HAP-1 (cell line): ENCODE data around the gene NTF4.
"Not testable (repeated sequence)": the region's sequence is repeated elsewhere in the genome, so short reads cannot be mapped to it uniquely, and the experiment has no call there.

Experiments used
- DNase-seq, 2 experiments: peaks; one replicate each; pipeline ENCODE4 v3.0.0-alpha.2; 2016 to 2020; ENCODE audit warnings: low spot score in 2 of 2
- H3K27me3 ChIP-seq: fragments of 250-450 bp; sonication (Bioruptor Pico); 2 replicates; pipeline ENCODE4 v1.5.1; 2020; ENCODE audit warnings: low read depth, mild to moderate bottlenecking, moderate library complexity
- H3K36me3 ChIP-seq: fragments of 250-450 bp; sonication (Bioruptor Pico); replicated peaks from 2 replicates; pipeline ENCODE4 v1.5.1; 2020; ENCODE audit warnings: mild to moderate bottlenecking
- H3K4me1 ChIP-seq: fragments of 250-450 bp; sonication (Bioruptor Pico); 2 replicates; pipeline ENCODE4 v1.5.1; 2020; ENCODE audit warnings: mild to moderate bottlenecking
- H3K4me3 ChIP-seq: fragments of 250-450 bp; sonication (Bioruptor Pico); 2 replicates; pipeline ENCODE4 v1.5.1; 2020; ENCODE audit warnings: mild to moderate bottlenecking, moderate library complexity
- H3K9me3 ChIP-seq: fragments of 250-450 bp; sonication (Bioruptor Pico); 2 replicates; pipeline ENCODE4 v1.5.1; 2020; ENCODE audit warnings: mild to moderate bottlenecking, moderate library complexity
- in situ Hi-C: fragments of 300-500 bp; cut with MboI; formaldehyde crosslinking; loops from 3 replicates; pipeline ENCODE4 v1.14.3; 2020; ENCODE audit warnings: low sequenced_read_pairs, inconsistent platforms, mixed read lengths

Gene NTF4

DNA sequence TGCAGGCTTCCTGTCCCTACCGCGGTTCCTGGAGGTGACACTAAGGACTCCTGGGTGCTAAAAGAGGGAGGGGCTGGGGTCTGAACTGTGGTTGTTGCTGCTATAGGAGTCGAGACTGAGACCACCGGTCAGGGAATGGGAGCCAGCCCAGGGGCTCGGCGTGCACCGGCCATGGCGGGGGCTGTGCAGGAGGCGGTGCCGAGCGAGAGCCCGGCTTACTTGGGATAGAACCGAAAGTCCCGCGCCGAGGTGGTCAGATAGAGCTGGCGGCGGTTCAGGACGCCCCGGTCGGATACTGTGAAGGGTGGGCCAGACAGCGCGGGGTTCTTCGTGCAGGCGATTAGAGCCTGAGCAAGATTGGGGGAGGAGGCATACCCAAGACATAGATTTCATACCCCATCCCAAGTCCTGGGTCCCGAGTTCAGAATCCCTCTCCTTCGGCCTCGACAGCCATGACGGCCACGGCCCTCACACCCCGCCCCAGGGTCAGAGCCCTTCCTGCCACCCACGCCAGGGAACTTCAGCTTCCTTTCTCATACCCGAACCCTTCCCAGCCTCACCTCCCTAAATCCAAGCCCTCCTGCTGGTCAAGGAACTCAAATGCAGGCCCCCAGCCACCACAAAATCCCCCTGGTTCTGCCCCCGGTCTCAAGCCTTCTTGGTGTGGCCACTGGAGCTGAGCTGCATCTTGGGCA, 7.6 kb downstream of the NTF4 start:
- H3K36me3 ChIP-seq, H3K9me3 ChIP-seq, H3K4me1 ChIP-seq, H3K27me3 ChIP-seq, in situ Hi-C loops, DNase-seq: not testable (repeated sequence)
- H3K4me3 ChIP-seq = peak overlapping the region; percentile 54

DNA sequence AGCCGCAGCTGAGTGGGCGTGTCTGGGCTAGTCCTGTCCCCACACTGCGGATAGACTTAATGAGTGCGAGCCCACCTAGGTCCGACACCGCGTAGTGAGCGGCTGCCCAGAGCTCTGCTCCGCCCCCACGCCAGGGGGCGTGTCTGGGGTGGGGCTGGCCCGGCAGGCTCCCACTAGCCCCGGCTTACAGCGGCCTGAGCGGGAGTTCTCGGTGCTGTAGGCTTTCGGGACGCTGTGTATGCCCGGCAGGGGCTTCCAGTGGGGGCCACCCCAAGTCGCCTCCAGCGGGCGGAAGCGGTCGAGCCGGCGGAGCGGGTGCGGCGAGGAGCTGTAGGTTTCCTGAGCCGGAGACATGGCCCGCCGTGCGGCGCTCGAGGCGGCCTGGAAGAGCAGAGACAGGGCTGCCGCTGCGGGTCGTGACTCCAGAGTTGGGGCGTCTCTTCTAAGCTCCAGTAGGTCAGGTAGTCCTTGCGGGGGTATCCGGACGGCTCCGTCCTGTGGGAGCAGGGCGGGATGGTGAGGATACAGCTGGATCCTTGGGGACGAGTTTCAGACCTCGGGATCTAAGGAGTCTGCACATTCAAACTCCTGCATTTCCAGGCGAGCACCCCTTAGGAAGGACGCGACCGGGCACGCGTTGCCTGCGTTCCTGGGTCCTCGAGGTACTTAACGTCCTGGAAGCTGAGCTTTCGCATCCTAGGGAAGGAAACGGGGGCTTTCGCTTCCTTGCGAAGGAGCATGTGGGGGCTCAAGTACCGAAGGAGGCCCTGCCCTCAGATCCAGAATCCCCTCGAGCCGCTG, 8.3 kb downstream of the NTF4 start:
- H3K27me3 ChIP-seq = no peaks in the 10 kb centered on the region
- H3K36me3 ChIP-seq = no peaks in the 10 kb centered on the region
- H3K9me3 ChIP-seq = no peaks in the 10 kb centered on the region
- in situ Hi-C loops = no loop called here
- H3K4me3 ChIP-seq = peak overlapping the region; percentile 54
- DNase-seq = peak; percentile 67 to 87
- H3K4me1 ChIP-seq = peaks cover 4% of the 10 kb centered on the region

- H3K27me3 ChIP-seq, H3K9me3 ChIP-seq, H3K36me3 ChIP-seq, in situ Hi-C loops, H3K4me3 ChIP-seq, H3K4me1 ChIP-seq, DNase-seq: not testable (repeated sequence)
Observed at GRCh38 chr19:49050376-49051033, 14.1 kb downstream of the NTF4 start.

DNA sequence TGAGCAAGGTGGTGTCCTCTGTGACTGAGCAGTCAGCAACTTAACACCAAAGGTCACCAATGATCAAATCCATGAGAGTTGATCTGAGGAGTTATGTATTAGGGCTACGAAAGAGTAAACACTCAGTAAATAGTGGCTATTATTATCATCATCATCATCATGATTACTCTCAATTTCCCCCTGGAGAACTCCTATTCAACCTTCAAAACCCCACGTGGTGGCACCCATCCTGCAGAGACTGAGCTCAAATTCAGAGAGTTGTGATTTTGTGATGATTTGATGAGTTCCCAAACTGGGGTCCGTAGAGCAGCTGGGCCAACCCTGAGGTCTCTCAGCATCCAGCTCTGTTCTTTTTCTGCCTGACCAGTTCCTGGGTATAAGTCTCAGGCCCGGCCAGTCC, 14.8 kb downstream of the NTF4 start:
- H3K4me3 ChIP-seq, DNase-seq, H3K27me3 ChIP-seq, H3K9me3 ChIP-seq, in situ Hi-C loops, H3K4me1 ChIP-seq, H3K36me3 ChIP-seq: not testable (repeated sequence)

DNA sequence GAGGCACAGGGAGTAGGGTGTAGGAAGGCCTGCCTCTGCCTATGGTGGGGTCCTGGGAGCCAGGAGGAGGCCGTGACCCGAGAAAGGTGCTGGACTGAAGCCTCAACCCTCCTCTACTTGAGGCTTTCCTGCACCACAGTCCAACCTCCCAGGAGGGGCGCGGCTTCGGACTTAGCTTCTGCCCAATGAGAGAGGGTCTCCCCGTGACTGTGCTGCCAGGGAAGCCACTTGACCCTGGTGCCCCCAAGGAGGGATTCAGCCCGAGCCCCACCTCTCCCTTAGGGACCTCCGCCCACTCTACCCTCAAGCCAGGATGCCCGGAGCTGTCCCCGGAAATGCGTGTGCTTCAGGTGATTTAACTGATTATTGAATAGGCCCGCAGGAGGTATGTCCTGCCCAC, 15.6 kb downstream of the NTF4 start, which contains the start of gene CGB8:
CGB8 (minus strand) TSS at position 101 of the 400 bp plus-strand sequence. CDS start 372 bp downstream, outside the sequence.
- H3K36me3 ChIP-seq, DNase-seq, H3K9me3 ChIP-seq, in situ Hi-C loops, H3K27me3 ChIP-seq, H3K4me3 ChIP-seq, H3K4me1 ChIP-seq: not testable (repeated sequence)

GRCh38 chr19:49043548-49043947, 21.1 kb downstream of the NTF4 start, which contains the start of gene CGB5:
TSS of gene CGB5 (plus strand) at chr19:49043848. CDS start at chr19:49044210, 362 bp downstream.
- H3K4me3 ChIP-seq, H3K36me3 ChIP-seq, DNase-seq, H3K4me1 ChIP-seq, H3K27me3 ChIP-seq, in situ Hi-C loops, H3K9me3 ChIP-seq: not testable (repeated sequence)

DNA sequence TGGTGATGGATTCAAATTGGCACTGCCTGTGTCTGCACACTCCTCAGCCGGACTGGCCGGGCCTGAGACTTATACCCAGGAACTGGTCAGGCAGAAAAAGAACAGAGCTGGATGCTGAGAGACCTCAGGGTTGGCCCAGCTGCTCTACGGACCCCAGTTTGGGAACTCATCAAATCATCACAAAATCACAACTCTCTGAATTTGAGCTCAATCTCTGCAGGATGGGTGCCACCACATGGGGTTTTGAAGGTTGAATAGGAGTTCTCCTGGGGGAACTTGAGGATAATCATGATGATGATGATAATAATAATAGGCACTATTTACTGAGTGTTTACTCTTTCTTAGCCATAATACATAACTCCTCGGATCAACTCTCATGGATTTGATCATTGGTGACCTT, 22.0 kb downstream of the NTF4 start:
- H3K4me1 ChIP-seq, H3K27me3 ChIP-seq, DNase-seq, H3K4me3 ChIP-seq, H3K9me3 ChIP-seq, H3K36me3 ChIP-seq, in situ Hi-C loops: not testable (repeated sequence)

- H3K9me3 ChIP-seq = no peaks in the 10 kb centered on the region
- no peak overlapping the region for H3K4me3 ChIP-seq
- H3K27me3 ChIP-seq = no peaks in the 10 kb centered on the region
- in situ Hi-C loops = no loop called here
- no peak for DNase-seq
- H3K36me3 ChIP-seq = no peaks in the 10 kb centered on the region
- no peaks in the 10 kb centered on the region for H3K4me1 ChIP-seq
Observed at GRCh38 chr19:49042177-49042576, 22.4 kb downstream of the NTF4 start.

DNA sequence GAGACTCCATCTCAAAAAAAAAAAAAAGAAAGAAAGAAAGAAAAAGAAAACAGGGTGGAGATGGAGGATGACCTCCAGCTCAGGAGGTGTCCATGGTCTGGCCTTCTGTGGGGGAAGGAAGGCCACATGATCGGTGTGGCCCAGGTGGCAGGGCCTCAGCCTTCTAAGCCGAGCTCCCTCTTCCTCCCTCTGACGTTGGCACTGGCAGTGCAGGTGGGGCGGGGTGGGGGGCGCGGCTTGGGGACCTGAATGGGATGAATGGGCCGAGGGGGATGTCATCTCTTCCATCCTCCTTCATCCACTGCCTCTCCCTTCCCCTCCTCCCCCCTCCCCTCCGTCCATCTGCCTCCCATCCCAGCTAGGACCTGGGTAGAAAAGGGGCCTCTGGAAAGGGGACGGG, 24.9 kb downstream of the NTF4 start:
- DNase-seq, H3K27me3 ChIP-seq, H3K36me3 ChIP-seq, H3K4me3 ChIP-seq, in situ Hi-C loops, H3K9me3 ChIP-seq, H3K4me1 ChIP-seq: not testable (repeated sequence)

- H3K4me1 ChIP-seq, H3K27me3 ChIP-seq, in situ Hi-C loops, H3K9me3 ChIP-seq, H3K4me3 ChIP-seq, H3K36me3 ChIP-seq, DNase-seq: not testable (repeated sequence)
Observed at GRCh38 chr19:49038557-49039276, 25.9 kb downstream of the NTF4 start.

GRCh38 chr19:49038111-49038510, 26.5 kb downstream of the NTF4 start:
- H3K4me3 ChIP-seq, H3K27me3 ChIP-seq, H3K4me1 ChIP-seq, H3K9me3 ChIP-seq, H3K36me3 ChIP-seq, DNase-seq, in situ Hi-C loops: not testable (repeated sequence)

DNA sequence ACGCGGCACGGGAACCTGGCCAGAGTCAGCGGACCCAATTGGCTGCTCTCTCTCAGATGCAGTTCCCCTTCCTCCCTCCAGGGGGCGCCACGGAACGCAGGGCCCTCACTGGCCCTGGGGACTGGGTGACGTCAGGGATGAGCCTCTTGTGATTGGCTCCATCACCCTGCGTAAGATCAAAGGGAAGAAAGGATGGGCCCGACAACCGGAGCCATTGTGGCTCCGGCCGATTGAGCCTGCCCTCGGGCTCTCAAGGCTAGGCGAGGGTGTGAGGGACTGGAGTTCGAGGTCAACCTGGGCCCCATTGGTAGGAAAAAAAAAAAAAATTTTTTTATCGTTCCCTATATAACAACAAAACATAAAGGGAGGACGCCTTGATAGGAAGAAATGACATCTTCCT, 27.8 kb downstream of the NTF4 start, which contains the start of gene CGB1:
CGB1 (minus strand) TSS at position 81 of the 400 bp plus-strand sequence. CDS start 184 bp downstream, outside the sequence.
- H3K36me3 ChIP-seq, H3K27me3 ChIP-seq, H3K4me1 ChIP-seq, in situ Hi-C loops, H3K9me3 ChIP-seq: not testable (repeated sequence)
- DNase-seq = peak; percentile 64 to 89
- H3K4me3 ChIP-seq = peak within 1 kb of the TSS; percentile 13; the same call in 1 of the 2 replicates

- H3K27me3 ChIP-seq, in situ Hi-C loops, H3K36me3 ChIP-seq, H3K4me1 ChIP-seq, H3K4me3 ChIP-seq, H3K9me3 ChIP-seq: not testable (repeated sequence)
- peak; percentile 21 to 80 for DNase-seq
Observed at GRCh38 chr19:49031642-49032301, 32.8 kb downstream of the NTF4 start, which contains the start of gene CGB2. TSS of gene CGB2 (plus strand) at chr19:49031890. CDS start at chr19:49032096, 206 bp downstream.
